SK-N-MC (cell line): Measurements from ENCODE around the gene VAV2.

Experiments used
- DNase-seq: peaks from one replicate; pipeline ENCODE4 v3.0.0-alpha.2; 2011; ENCODE audit warnings: low read depth, low spot score
- H3K27ac ChIP-seq: fragments of 200-600 bp; sonication (generic); 2 replicates; pipeline ENCODE4 v1.5.1; 2016; ENCODE audit warnings: mixed run types
- H3K36me3 ChIP-seq: fragments of 200-600 bp; sonication (generic); 2 replicates; pipeline ENCODE4 v1.6.1; 2017; ENCODE audit warnings: antibody characterized with exemption, low read length, mixed read lengths; ENCODE audit not compliant: insufficient read depth
- H3K4me3 ChIP-seq: fragments of 200-600 bp; sonication (generic); 2 replicates; pipeline ENCODE4 v1.5.1; 2016
- H3K9ac ChIP-seq: fragments of 200-600 bp; sonication (generic); 2 replicates; pipeline ENCODE4 v1.8.0; 2017; ENCODE audit warnings: mixed run types, mixed read lengths; ENCODE audit not compliant: insufficient read length
- H3K9me3 ChIP-seq: fragments of 200-600 bp; sonication (generic); 2 replicates; pipeline ENCODE4 v1.6.1; 2017; ENCODE audit warnings: low read depth, mild to moderate bottlenecking, antibody characterized with exemption, low read length, moderate library complexity, mixed read lengths
- EZH2 ChIP-seq: fragments of 200-600 bp; sonication (generic); IDR thresholded peaks from one replicate; pipeline ENCODE4 v1.6.1; 2017; ENCODE audit warnings: antibody characterized with exemption
- FOXP2 ChIP-seq: optimal IDR thresholded peaks from 2 replicates; pipeline ENCODE3; 2011; ENCODE audit warnings: mild to moderate bottlenecking, moderate library complexity; ENCODE audit not compliant: insufficient read depth; ENCODE audit errors: extremely low read length, control extremely low read depth
- POLR2AphosphoS5 ChIP-seq: IDR thresholded peaks from 2 replicates; pipeline ENCODE4 v1.6.1; 2012; ENCODE audit warnings: mild to moderate bottlenecking, low read depth, low read length, borderline replicate concordance

VAV2 gene

GRCh38 chr9:133734590-133735414 is 257.3 kb downstream of the VAV2 start:
- Histone ChIP-seq H3K9me3 (no peaks in the 10 kb centered on the region), H3K36me3 (no peaks in the 10 kb centered on the region), H3K27ac (no peak overlapping the region), H3K4me3 (no peak overlapping the region), H3K9ac (no peak overlapping the region)
- no peak for DNase-seq
- TF ChIP-seq POLR2AphosphoS5 (no peak), EZH2 (no peak), FOXP2 (no peak)

DNA sequence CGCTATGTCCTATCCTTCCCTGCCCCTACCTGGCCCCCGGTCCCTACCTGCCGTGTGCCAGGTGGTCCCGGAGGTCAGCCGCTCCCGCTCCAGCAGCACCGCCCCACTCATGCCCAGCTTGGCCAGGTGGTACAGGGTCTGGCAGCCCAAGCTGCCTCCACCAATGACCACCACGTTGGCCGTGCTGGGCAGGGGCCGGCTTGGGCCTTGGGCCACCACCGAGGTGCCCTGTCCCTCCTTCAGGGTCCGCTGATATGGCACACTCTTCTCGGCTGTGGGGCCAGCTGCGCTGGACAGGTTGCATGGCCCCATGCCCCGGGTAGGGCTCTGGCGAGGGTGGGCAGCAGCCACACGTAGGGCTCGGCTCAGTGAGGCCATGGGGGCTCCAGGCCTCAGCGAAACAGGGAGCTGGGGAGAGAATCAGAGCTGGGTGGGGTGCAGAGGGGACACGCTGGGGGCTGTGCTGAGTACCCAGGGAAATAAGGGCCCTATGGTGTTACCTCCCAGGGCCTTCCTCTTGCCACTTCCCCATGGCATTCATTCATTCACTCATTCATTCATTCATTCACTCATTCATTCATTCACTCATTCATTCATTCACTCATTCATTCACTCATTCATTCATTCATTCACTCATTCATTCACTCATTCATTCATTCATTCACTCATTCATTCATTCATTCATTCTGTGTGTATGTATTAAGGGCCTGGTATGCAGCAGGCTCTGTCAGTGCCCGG is 258.2 kb downstream of the VAV2 start:
- Histone ChIP-seq H3K36me3 (no peaks in the 10 kb centered on the region), H3K9me3 (no peaks in the 10 kb centered on the region), H3K9ac (no peak overlapping the region), H3K27ac (no peak overlapping the region), H3K4me3 (no peak overlapping the region)
- TF ChIP-seq POLR2AphosphoS5 = no peak
- TF ChIP-seq FOXP2 = no peak
- no peak for DNase-seq

DNA sequence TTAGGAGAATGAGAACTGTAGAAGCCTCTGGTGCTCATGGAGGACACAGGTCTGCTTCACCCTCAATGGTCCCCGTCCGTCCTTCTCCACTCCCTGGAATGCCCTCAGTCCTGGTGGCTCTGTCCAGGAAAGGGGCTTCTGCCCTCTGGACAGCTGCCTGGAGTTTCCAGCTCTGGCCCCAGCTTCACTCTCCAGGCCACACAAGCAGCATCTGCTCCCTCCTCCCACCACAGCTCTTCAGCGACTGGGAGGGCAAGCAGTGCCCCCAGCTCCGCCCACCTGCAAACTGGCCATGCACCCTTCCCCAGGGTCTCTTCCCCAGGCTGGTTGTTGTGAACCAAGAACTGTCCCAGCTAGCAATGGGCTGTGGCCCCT is 258.7 kb downstream of the VAV2 start:
- TF ChIP-seq POLR2AphosphoS5 (no peak), EZH2 (no peak), FOXP2 (no peak)
- H3K4me3 ChIP-seq = no peak overlapping the region
- DNase-seq = no peak
- H3K9me3 ChIP-seq = no peaks in the 10 kb centered on the region
- H3K27ac ChIP-seq = no peak overlapping the region
- no peak overlapping the region for H3K9ac ChIP-seq
- H3K36me3 ChIP-seq = no peaks in the 10 kb centered on the region

DNA sequence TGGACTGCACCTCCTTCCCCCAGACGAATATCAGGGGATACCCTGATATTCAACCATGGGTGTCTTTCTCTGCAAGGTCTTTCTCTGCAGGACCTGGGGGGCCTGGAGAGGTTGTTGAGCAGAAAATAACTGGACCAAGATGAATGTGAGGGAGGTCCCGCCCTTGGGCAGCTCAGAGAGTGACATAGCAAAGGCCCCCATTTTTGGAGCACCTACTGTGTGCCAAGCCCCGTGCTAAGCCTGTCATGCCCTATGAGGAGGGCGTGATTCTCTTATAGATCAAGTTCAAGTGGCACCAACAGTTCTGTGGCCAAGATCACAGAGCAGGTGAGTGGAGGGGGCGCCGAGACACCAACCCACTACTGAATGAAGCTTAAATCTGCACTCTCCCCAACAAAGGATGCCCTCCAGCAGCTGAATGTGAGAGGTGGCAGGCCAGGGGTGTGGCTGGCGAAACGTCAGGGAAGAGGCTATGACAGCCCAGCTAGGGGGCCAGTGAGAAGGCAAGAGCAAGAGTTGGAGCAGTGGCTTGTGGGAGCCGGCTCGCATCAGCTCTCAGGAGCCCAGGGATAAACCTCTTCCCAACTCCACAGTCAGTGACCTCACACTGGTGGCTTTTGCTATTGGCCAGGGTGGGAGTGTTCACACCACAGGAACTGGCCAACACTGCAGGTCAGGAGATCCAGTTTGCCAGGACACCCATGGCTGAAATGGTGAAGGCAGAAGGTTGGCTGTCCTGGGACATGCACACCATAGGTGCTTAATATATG is 259.3 kb downstream of the VAV2 start:
- Histone ChIP-seq H3K4me3 (no peak overlapping the region), H3K36me3 (no peaks in the 10 kb centered on the region), H3K9me3 (no peaks in the 10 kb centered on the region), H3K27ac (no peak overlapping the region), H3K9ac (no peak overlapping the region)
- no peak for DNase-seq
- no peak for TF ChIP-seq POLR2AphosphoS5
- TF ChIP-seq FOXP2 = no peak
- TF ChIP-seq EZH2 = no peak

GRCh38 chr9:133731876-133732638 is 260.1 kb downstream of the VAV2 start:
- DNase-seq = no peak
- Histone ChIP-seq H3K36me3 (no peaks in the 10 kb centered on the region), H3K9me3 (no peaks in the 10 kb centered on the region), H3K9ac (no peak overlapping the region), H3K27ac (no peak overlapping the region), H3K4me3 (no peak overlapping the region)
- TF ChIP-seq EZH2 (no peak), FOXP2 (no peak), POLR2AphosphoS5 (no peak)

DNA sequence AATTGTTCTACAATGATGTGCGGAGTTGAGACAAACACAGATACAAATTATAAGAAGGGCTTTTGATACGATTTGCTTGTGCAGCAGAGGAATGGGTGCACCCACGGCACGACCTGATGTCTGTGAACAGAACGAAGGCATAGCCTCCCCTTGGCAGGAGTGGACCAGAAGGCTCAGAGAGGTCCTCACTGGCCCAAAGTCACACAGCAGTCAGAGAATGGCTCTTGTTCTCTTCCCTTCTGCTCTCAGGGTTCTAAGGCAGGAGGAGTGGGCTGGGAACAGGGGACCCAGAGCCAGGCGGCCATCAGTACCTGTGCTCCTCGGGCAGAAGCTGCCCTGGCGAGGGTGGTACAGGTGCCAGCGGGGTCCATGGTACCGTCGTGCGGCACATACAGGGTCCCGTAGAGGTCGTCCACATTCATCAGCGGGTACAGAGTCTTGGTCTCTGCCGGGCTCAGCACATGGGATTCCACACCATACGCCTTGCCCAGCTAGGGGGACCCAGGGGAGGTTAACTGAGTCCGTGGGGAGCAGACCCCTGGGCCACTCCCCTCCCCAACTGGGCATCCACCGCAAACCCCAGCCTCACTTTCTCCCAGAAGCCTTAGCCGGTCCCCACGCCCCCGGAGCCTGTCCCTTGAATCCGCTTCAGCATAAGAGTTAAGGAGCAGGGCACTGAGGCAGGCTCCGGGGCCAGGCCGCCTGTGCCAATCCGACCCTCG is 261.0 kb downstream of the VAV2 start:
- no peak overlapping the region for H3K9ac ChIP-seq
- TF ChIP-seq EZH2 (no peak), FOXP2 (no peak), POLR2AphosphoS5 (no peak)

GRCh38 chr9:133729617-133730281 is 262.4 kb downstream of the VAV2 start:
- Histone ChIP-seq H3K27ac (no peak overlapping the region), H3K4me3 (no peak overlapping the region), H3K36me3 (no peaks in the 10 kb centered on the region), H3K9me3 (no peaks in the 10 kb centered on the region), H3K9ac (no peak overlapping the region)
- DNase-seq = no peak
- TF ChIP-seq FOXP2 (no peak), EZH2 (no peak), POLR2AphosphoS5 (no peak)

More for the DNA sequence above, 261.0 kb downstream of the VAV2 start:
- H3K36me3 ChIP-seq = no peaks in the 10 kb centered on the region
- no peak overlapping the region for H3K4me3 ChIP-seq
- H3K9me3 ChIP-seq = no peaks in the 10 kb centered on the region
- no peak for DNase-seq
- H3K27ac ChIP-seq = no peak overlapping the region
